ENCODE measurements around the gene EXTL2. TPM values are rescaled to one million over a fixed set of nuclear protein-coding genes. Genes with fewer than 3 reads are reported as not detected.

EXTL2 gene
- total RNA-seq, 1 experiment from 2014 or later = 41.0 TPM

DNA sequence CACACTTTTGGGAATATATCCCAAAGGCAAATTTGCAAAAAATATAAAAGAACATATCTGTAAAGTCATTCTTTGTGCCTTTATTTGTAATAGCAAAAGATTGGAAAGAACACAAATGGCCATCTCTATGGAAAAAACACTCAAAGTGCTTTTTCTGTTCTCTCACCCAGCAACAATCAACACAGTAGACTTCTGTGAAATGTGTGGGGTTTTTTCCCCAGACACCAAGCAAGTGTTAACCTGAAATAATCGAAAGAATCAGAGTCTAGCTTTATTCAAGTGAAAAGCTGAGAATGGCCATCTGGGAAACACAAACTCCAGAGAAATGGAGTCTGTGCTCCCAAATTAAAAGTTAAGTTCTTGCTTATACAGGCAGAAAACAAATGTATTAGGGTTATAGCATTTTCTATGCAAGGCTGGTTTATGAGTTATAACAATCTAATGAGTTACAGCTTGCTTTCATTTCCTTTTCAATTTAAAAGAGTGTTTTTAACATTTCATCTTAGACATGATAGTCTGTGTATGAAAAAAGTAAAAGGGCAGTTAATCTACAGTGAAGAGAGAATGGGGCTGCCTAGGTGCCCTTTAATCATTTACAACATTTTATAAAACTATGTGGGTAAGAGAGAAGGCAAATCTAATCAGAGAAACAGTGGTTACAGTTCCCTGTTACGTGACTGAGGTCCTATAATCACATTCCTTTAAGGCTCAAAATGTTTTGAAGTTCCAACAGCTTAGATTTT, 47.8 kb upstream of the EXTL2 start (continued):
- TF ChIP-seq ATF3 (CRISPR knock-in tag; conservative IDR thresholded peaks at IDR 0.05) = no peak
- TF ChIP-seq AR (CRISPR knock-in tag; IDR thresholded peaks at IDR 0.05) = no peak

DNA sequence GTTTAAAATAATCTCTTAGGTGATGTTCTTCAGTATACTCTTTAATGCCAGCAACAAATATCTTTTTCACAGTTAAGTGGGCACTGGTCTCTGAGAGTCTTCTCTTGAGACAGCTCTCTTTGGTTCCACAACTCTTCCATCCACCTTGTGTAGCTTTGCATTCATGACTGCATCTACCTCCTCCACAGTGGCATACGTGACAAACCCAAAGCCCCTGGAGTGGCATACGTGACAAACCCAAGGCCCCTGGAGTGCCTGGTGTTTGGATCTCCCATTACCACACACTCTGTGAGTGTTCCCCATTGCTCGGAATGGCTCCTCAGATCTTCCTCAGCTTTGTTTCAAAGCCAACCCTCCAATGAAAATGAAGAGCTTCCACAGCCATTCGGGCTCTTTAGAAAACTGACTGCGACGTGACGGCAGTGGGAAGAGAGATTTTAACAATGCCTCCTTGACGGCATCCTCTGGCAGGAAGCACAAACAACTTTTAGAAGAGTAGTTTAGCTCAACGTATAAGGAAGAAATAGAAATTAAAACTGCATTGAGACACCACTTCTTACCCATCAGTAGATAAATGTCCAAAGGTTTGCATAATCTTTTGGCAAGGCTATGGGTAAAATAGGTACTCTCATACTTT, 47.1 kb upstream of the EXTL2 start:
- no peak for TF ChIP-seq TP53 (CRISPR knock-in tag; IDR thresholded peaks at IDR 0.05)
- no peak for TF ChIP-seq CBFB (CRISPR knock-in tag; IDR thresholded peaks at IDR 0.05; ENCODE audit: low read depth)
- TF ChIP-seq SOX15 (CRISPR knock-in tag; IDR thresholded peaks at IDR 0.05) = no peak
- TF ChIP-seq ZNF416 (CRISPR knock-in tag; IDR thresholded peaks at IDR 0.05) = no peak
- TF ChIP-seq ZNF396 (CRISPR knock-in tag; IDR thresholded peaks at IDR 0.05; ENCODE audit: borderline replicate concordance) = no peak
- TF ChIP-seq ETV6 (CRISPR knock-in tag; IDR thresholded peaks at IDR 0.05) = no peak
- TF ChIP-seq USF2 (CRISPR knock-in tag; IDR thresholded peaks at IDR 0.05) = no peak
- no peak for TF ChIP-seq PREB (CRISPR knock-in tag; IDR thresholded peaks at IDR 0.05; ENCODE audit: borderline replicate concordance)
- no peak for TF ChIP-seq ZNF121 (CRISPR knock-in tag; IDR thresholded peaks at IDR 0.05)
- no peak for ATAC-seq
- Mint-ChIP-seq H3K27ac (no peak overlapping the region), H3K36me3 (peaks cover 57% of the 10 kb centered on the region), H3K9me3 (peaks cover 18% of the 10 kb centered on the region), H3K4me1 (peaks cover 3% of the 10 kb centered on the region; the same call in 1 of the 2 replicates), H3K4me3 (no peak overlapping the region), H3K27me3 (ENCODE audit: low read depth) (no peaks in the 10 kb centered on the region)
- DNase-seq (ENCODE audit: low spot score) = no peak
- ChIA-PET POLR2A (no interaction called here), CTCF (interaction anchor here (1.1 kb wide), 1 partner anchor 347 kb away, joined by 3 read pairs; no protein-coding TSS in a partner anchor)

- Mint-ChIP-seq H3K4me1 (peaks cover 3% of the 10 kb centered on the region; the same call in 1 of the 2 replicates), H3K36me3 (peaks cover 55% of the 10 kb centered on the region), H3K27ac (no peak overlapping the region; the same call in 1 of the 2 replicates), H3K4me3 (no peak overlapping the region), H3K27me3 (ENCODE audit: low read depth) (no peaks in the 10 kb centered on the region), H3K9me3 (peaks cover 12% of the 10 kb centered on the region)
- ATAC-seq (no peak), DNase-seq (ENCODE audit: low spot score) (no peak)
- no peak for TF ChIP-seq CREM (CRISPR knock-in tag; IDR thresholded peaks at IDR 0.05)
- TF ChIP-seq NFE2L1 (CRISPR knock-in tag; IDR thresholded peaks at IDR 0.05) = no peak
- TF ChIP-seq AR (CRISPR knock-in tag; IDR thresholded peaks at IDR 0.05) = no peak
- TF ChIP-seq CREB1 (CRISPR knock-in tag; IDR thresholded peaks at IDR 0.05) = no peak
- POLR2A ChIA-PET = no interaction called here
- CTCF ChIA-PET = no interaction called here
Measured at GRCh38 chr1:100941098-100941527, 46.5 kb upstream of the EXTL2 start.
